Esophagus squamous epithelium (tissue), 5 donors: ENCODE results near the gene EBNA1BP2. TPM values are rescaled to one million over a fixed set of nuclear protein-coding genes. Genes with fewer than 3 reads are reported as not detected.
"Not testable (repeated sequence)": the region's sequence is repeated elsewhere in the genome, so short reads cannot be mapped to it uniquely, and the experiment has no call there.

Source experiments
- DNase-seq: peaks from one replicate; lab custom pipeline; 2025; lab: John Stamatoyannopoulos, UW
- H3K27ac ChIP-seq, 4 donors: fragments of 200-600 bp; sonication (generic); one replicate each; pipeline ENCODE4 v1.5.1; 2016 to 2019; ENCODE audit warnings: mild to moderate bottlenecking in 1 of 4
- H3K27me3 ChIP-seq, 4 donors: fragments of 200-600 bp; sonication (generic); 1 replicate in 3 of 4; 2 replicates in 1 of 4; pipeline versions ENCODE4 v1.5.1 to v1.6.0; 2017 to 2021; ENCODE audit warnings: antibody characterized with exemption in 1 of 4
- H3K36me3 ChIP-seq, 3 donors: fragments of 200-600 bp; sonication (generic); one replicate each; pipeline ENCODE4 v1.5.1; 2016 to 2019
- H3K4me1 ChIP-seq, 3 donors: fragments of 200-600 bp; sonication (generic); one replicate each; pipeline ENCODE4 v1.5.1; 2017 to 2019
- H3K4me3 ChIP-seq, 4 donors: fragments of 200-600 bp; sonication (generic); 1 replicate in 3 of 4; 2 replicates in 1 of 4; pipeline ENCODE4 v1.5.1; 2016 to 2019; ENCODE audit warnings: mild to moderate bottlenecking in 2 of 4, moderate library complexity in 1 of 4
- H3K9me3 ChIP-seq, 3 donors: fragments of 200-600 bp; sonication (generic); one replicate each; pipeline ENCODE4 v1.5.1; 2016 to 2019
- POLR2A ChIP-seq, 4 donors: fragments of 450-650 bp; IDR thresholded peaks; one replicate each; pipeline ENCODE4 v1.6.1; 2017; ENCODE audit warnings: antibody characterized with exemption in 4 of 4, mild to moderate bottlenecking in 4 of 4, moderate library complexity in 3 of 4
- WGBS, 2 donors: methylation state at CpG; one replicate each; pipeline ENCODE4 v1.1.5; 2018; 5-methylcytosine and 5-hydroxymethylcytosine counted together
- intact Hi-C: fragments of 100-400 bp; cut with DNase I; formaldehyde crosslinking; loops from one replicate; pipeline ENCODE4 v1.15.0; 2022
- small RNA-seq, 4 donors: library from RNA; depleted of rRNA; stranded (forward); fragments of <200 nt; gene quantifications; one replicate each; pipeline ENCODE3, GENCODE V24; 2016
- total RNA-seq, 4 donors: library from RNA; depleted of rRNA; stranded (reverse); fragments of >200 nt; gene quantifications; one replicate each; pipeline ENCODE4 v1.1.0, GENCODE V29; 2016
- TF ChIP-seq, protein P1 (sequence below), 6 experiments: fragments of 450-650 bp in 4 of 6; fragments of 200-600 bp in 2 of 6; sonication (generic) in 2 of 6; IDR thresholded peaks; one replicate each; pipeline ENCODE4 v1.5.1; 2016 to 2019; ENCODE audit warnings: antibody characterized with exemption in 6 of 6, mild to moderate bottlenecking in 4 of 6, moderate library complexity in 4 of 6
- donor health status: DM: yes; HTN: yes; CAD: no.

The EBNA1BP2 gene
- total RNA-seq, 4 donors from 2014 or later, result 44.4 to 99.3 (median 60.7) TPM

DNA sequence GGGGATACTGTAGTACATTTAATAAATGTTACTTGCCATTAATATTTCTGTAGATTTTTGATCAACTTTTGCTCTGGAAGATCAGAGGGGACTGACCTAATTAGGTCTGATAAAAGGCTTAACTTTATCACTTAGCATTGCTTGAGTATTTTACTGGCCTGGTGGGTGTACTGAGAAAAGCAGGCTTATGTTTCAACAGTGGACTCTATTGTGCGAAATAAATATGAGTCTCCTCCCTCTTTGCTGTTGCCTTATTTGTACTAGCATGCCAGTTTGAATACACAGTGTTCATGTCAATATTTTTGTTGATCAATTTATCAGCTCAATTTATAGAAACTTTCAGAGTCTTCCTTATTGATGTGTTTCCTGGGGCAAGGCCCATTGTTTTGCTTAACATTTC, 49.1 kb downstream of the EBNA1BP2 start:
- no peak overlapping the region for H3K27ac ChIP-seq
- peaks cover 0 to 21% (median 0%) of the 10 kb centered on the region in 3 donors for H3K4me1 ChIP-seq
- no peak overlapping the region for H3K4me3 ChIP-seq
- peaks cover 0 to 3% (median 0%) of the 10 kb centered on the region in 4 donors for H3K27me3 ChIP-seq
- DNase-seq, result no peak
- no peaks in the 10 kb centered on the region for H3K36me3 ChIP-seq
- 42 to 68% methylated on average over 1 of the region's 1 CpG for WGBS, 2 donors
- TF ChIP-seq POLR2A (IDR thresholded peaks at IDR 0.05), result no peak
- TF ChIP-seq, protein P1, sequence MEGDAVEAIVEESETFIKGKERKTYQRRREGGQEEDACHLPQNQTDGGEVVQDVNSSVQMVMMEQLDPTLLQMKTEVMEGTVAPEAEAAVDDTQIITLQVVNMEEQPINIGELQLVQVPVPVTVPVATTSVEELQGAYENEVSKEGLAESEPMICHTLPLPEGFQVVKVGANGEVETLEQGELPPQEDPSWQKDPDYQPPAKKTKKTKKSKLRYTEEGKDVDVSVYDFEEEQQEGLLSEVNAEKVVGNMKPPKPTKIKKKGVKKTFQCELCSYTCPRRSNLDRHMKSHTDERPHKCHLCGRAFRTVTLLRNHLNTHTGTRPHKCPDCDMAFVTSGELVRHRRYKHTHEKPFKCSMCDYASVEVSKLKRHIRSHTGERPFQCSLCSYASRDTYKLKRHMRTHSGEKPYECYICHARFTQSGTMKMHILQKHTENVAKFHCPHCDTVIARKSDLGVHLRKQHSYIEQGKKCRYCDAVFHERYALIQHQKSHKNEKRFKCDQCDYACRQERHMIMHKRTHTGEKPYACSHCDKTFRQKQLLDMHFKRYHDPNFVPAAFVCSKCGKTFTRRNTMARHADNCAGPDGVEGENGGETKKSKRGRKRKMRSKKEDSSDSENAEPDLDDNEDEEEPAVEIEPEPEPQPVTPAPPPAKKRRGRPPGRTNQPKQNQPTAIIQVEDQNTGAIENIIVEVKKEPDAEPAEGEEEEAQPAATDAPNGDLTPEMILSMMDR (IDR thresholded peaks at IDR 0.05), result no peak
- intact Hi-C loops, result no loop called here
- H3K9me3 ChIP-seq, result no peaks in the 10 kb centered on the region

DNA sequence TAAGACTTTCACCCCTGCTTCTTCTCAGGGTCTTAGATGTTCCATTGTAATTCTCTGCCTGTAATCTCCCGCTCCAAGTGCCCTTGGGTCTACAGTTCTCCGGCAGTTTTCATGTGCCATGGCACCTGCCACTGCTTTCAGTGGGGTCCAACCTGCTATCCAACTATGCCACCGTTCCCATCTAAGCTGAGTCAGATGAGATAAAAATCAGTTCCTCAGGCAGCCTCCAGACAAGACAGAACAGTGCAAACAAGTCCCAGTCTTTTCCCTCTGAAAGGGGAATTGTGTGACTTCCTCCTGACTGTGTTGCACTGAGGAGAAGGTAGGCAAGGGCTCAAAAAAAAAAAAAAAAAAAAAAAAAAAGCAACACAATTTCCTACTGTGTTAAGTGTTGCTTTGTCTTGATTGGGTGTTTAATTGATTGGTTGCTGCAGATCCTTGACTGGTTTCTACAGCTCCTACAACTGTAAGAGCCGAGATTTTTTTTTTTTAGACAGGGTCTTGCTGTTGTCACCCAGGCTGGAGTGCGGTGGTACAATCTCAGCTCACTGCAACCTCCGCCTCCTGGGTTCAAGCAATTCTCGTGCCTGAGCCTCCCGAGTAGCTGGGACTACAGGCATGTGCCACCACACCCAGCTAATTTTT, 50.7 kb downstream of the EBNA1BP2 start:
- peak overlapping the region; percentile 18 to 56 (median 44) for H3K4me3 ChIP-seq
- no peak for DNase-seq
- H3K27me3 ChIP-seq, result peaks cover 0 to 3% (median 0%) of the 10 kb centered on the region in 4 donors
- intact Hi-C loops, result no loop called here
- peaks cover 0 to 21% (median 0%) of the 10 kb centered on the region in 3 donors for H3K4me1 ChIP-seq
- H3K9me3 ChIP-seq, result no peaks in the 10 kb centered on the region
- peak overlapping the region; percentile 44 to 84 (median 80) for H3K27ac ChIP-seq
- no peaks in the 10 kb centered on the region for H3K36me3 ChIP-seq
- 47 to 65% methylated on average over 8 of the region's 8 CpGs for WGBS, 2 donors
- no peak for TF ChIP-seq POLR2A (IDR thresholded peaks at IDR 0.05)
- TF ChIP-seq, protein P1 (IDR thresholded peaks at IDR 0.05), result no peak

DNA sequence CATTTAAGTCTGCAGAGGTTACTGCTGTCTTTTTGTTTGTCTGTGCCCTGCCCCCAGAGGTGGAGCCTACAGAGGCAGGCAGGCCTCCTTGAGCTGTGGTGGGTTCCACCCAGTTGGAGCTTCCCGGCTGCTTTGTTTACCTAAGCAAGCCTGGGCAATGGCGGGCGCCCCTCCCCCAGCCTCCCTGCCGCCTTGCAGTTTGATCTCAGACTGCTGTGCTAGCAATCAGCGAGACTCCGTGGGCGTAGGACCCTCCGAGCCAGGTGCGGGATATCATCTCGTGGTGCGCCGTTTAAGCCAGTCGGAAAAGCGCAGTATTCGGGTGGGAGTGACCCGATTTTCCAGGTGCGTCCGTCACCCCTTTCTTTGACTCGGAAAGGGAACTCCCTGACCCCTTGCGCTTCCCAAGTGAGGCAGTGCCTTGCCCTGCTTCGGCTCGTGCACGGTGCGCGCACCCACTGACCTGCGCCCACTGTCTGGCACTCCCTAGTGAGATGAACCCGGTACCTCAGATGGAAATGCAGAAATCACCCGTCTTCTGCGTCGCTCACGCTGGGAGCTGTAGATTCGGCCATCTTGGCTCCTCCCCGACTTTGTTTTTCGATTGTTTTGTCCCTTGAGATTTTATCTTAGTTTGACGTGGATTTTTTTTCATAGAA, 52.0 kb downstream of the EBNA1BP2 start:
- H3K27me3 ChIP-seq, intact Hi-C loops, H3K36me3 ChIP-seq, DNase-seq, H3K9me3 ChIP-seq: not testable (repeated sequence)
- WGBS, 2 donors, result 70 to 80% methylated on average over 14 to 23 of the region's 35 CpGs
- peak overlapping the region; percentile 18 to 56 (median 44) for H3K4me3 ChIP-seq
- H3K27ac ChIP-seq, result peak overlapping the region; percentile 61 to 84 (median 80)
- TF ChIP-seq POLR2A (IDR thresholded peaks at IDR 0.05), result peak in 1 of 4 donors; percentile 28
- TF ChIP-seq, protein P1 (IDR thresholded peaks at IDR 0.05), result peak in 1 of 6 experiments; percentile 27
- peaks cover 0 to 21% (median 0%) of the 10 kb centered on the region in 3 donors for H3K4me1 ChIP-seq

Small RNA genes within 50 kb of the gene (small RNA-seq; reads per million reads assigned to genes)
- gene RNA5SP46, result 0 reads per million in 4 donors

Other genes with a start within 250 kb of the EBNA1BP2 start
- 100 to 1,000 TPM; 238 to 883 (median 448) TPM for gene SLC2A1, start 213.4 kb downstream of the EBNA1BP2 start, total RNA-seq
- not detected for gene CFAP57, start within 50 bp of the EBNA1BP2 start, total RNA-seq
- gene TMEM125, start 97.7 kb upstream of the EBNA1BP2 start, total RNA-seq, result 10 to 100 TPM in 2 of 4 donors, 1 to 10 TPM in 2; 4.2 to 15.5 (median 10.2) TPM
- gene C1orf210, start 113.3 kb upstream of the EBNA1BP2 start, total RNA-seq, result 10 to 100 TPM in 2 of 4 donors, 1 to 10 TPM in 2; 7.9 to 16.2 (median 11.4) TPM
- gene TIE1, start 128.7 kb upstream of the EBNA1BP2 start, total RNA-seq, result 10 to 100 TPM in 1 of 4 donors, 1 to 10 TPM in 3; 3.1 to 16.6 (median 5.9) TPM
- not detected for gene MPL, start 165.5 kb upstream of the EBNA1BP2 start, total RNA-seq
- 10 to 100 TPM; 16.5 to 96.0 (median 33.6) TPM for gene CDC20, start 186.7 kb upstream of the EBNA1BP2 start, total RNA-seq
- gene ELOVL1, start 195.7 kb upstream of the EBNA1BP2 start, total RNA-seq, result 100 to 1,000 TPM in 3 of 4 donors, 10 to 100 TPM in 1; 99.8 to 187 (median 115) TPM
- 10 to 100 TPM; 34.5 to 60.1 (median 38.6) TPM for gene MED8, start 217.5 kb upstream of the EBNA1BP2 start, total RNA-seq
- 10 to 100 TPM; 12.4 to 40.0 (median 27.7) TPM for gene SZT2, start 217.6 kb upstream of the EBNA1BP2 start, total RNA-seq